ENCODE data around the gene GFRA1. TPM values are rescaled to one million over a fixed set of nuclear protein-coding genes. Genes with fewer than 3 reads are reported as not detected.

Gene GFRA1
- polyA plus RNA-seq, 1 donor (not counting 4 experiments of a cell fraction or from before 2014, with no cell fraction given) = not detected

GRCh38 chr10:116211682-116212081, 61.3 kb downstream of the GFRA1 start:
- H3K4me1 ChIP-seq (ENCODE audit: control insufficient read depth, extremely low read depth, insufficient read depth, low read length) = no peaks in the 10 kb centered on the region
- no peaks in the 10 kb centered on the region for H3K27me3 ChIP-seq (ENCODE audit: control insufficient read depth, extremely low read depth, insufficient read depth, low read length)
- H3K9ac ChIP-seq (ENCODE audit: control insufficient read depth, extremely low read depth, insufficient read depth, low read length) = no peak overlapping the region
- dilution Hi-C loops (cut with MboI; ENCODE audit: extremely low pct_ligation_motif_present, low sequenced_read_pairs) = no loop called here
- H4K20me1 ChIP-seq (ENCODE audit: control insufficient read depth, extremely low read depth, insufficient read depth, low read length) = no peaks in the 10 kb centered on the region
- no peaks in the 10 kb centered on the region for H3K9me3 ChIP-seq (ENCODE audit: control insufficient read depth, low read depth, low read length)
- TF ChIP-seq CTCF (optimal IDR thresholded peaks at IDR 0.05 in 1 of 3, IDR thresholded peaks at IDR 0.05 in 1 of 3, conservative IDR thresholded peaks at IDR 0.05 in 1 of 3; ENCODE audit: extremely low read depth in 1 of 3, insufficient read depth in 2 of 3, low read length in 3 of 3) = no peak
- TF ChIP-seq EZH2 (IDR thresholded peaks at IDR 0.05; ENCODE audit: low read length) = no peak
- no peaks in the 10 kb centered on the region for H3K9me1 ChIP-seq (ENCODE audit: control insufficient read depth, extremely low read depth, insufficient read depth, low read length)
- H3K79me2 ChIP-seq (ENCODE audit: control insufficient read depth, insufficient read depth, low read length) = no peaks in the 10 kb centered on the region
- H3K27ac ChIP-seq (ENCODE audit: control insufficient read depth, insufficient read depth, low read length) = no peak overlapping the region
- H3K4me2 ChIP-seq (ENCODE audit: control insufficient read depth, extremely low read depth, insufficient read depth, low read depth, low read length) = no peak overlapping the region
- no peak for FAIRE-seq
- no peaks in the 10 kb centered on the region for H3K36me3 ChIP-seq (ENCODE audit: control insufficient read depth in 2 of 2, extremely low read depth in 1 of 2, insufficient read depth in 2 of 2, low read length in 2 of 2)
- no peak overlapping the region for H3K4me3 ChIP-seq (ENCODE audit: control insufficient read depth in 2 of 3, extremely low read depth in 1 of 3, insufficient read depth in 2 of 3, low read depth in 1 of 3, low read length in 3 of 3)
- DNase-seq (ENCODE audit: low read depth, low spot score) = no peak
- H2AFZ ChIP-seq (ENCODE audit: control insufficient read depth, low read length) = no peak overlapping the region

GRCh38 chr10:116210588-116211346, 62.2 kb downstream of the GFRA1 start:
- Histone ChIP-seq H2AFZ (ENCODE audit: control insufficient read depth, low read length) (no peak overlapping the region), H3K9me3 (ENCODE audit: control insufficient read depth, low read depth, low read length) (no peaks in the 10 kb centered on the region), H3K4me1 (ENCODE audit: control insufficient read depth, extremely low read depth, insufficient read depth, low read length) (no peaks in the 10 kb centered on the region), H3K4me3 (ENCODE audit: control insufficient read depth in 2 of 3, extremely low read depth in 1 of 3, insufficient read depth in 2 of 3, low read depth in 1 of 3, low read length in 3 of 3) (no peak overlapping the region), H3K36me3 (ENCODE audit: control insufficient read depth in 2 of 2, extremely low read depth in 1 of 2, insufficient read depth in 2 of 2, low read length in 2 of 2) (no peaks in the 10 kb centered on the region), H3K79me2 (ENCODE audit: control insufficient read depth, insufficient read depth, low read length) (no peaks in the 10 kb centered on the region), H3K4me2 (ENCODE audit: control insufficient read depth, extremely low read depth, insufficient read depth, low read depth, low read length) (no peak overlapping the region), H3K9me1 (ENCODE audit: control insufficient read depth, extremely low read depth, insufficient read depth, low read length) (no peaks in the 10 kb centered on the region), H3K9ac (ENCODE audit: control insufficient read depth, extremely low read depth, insufficient read depth, low read length) (no peak overlapping the region), H3K27me3 (ENCODE audit: control insufficient read depth, extremely low read depth, insufficient read depth, low read length) (no peaks in the 10 kb centered on the region), H4K20me1 (ENCODE audit: control insufficient read depth, extremely low read depth, insufficient read depth, low read length) (no peaks in the 10 kb centered on the region), H3K27ac (ENCODE audit: control insufficient read depth, insufficient read depth, low read length) (no peak overlapping the region)
- dilution Hi-C loops (cut with MboI; ENCODE audit: extremely low pct_ligation_motif_present, low sequenced_read_pairs) = no loop called here
- FAIRE-seq (no peak), DNase-seq (ENCODE audit: low read depth, low spot score) (no peak)
- TF ChIP-seq CTCF (optimal IDR thresholded peaks at IDR 0.05 in 1 of 3, IDR thresholded peaks at IDR 0.05 in 1 of 3, conservative IDR thresholded peaks at IDR 0.05 in 1 of 3; ENCODE audit: extremely low read depth in 1 of 3, insufficient read depth in 2 of 3, low read length in 3 of 3) = no peak
- no peak for TF ChIP-seq EZH2 (IDR thresholded peaks at IDR 0.05; ENCODE audit: low read length)
